Thyroid gland (tissue), 4 donors: ENCODE results near the gene SLC23A2. TPM values are rescaled to one million over a fixed set of nuclear protein-coding genes. Genes with fewer than 3 reads are reported as not detected.

ENCODE experiments used
- DNase-seq, 2 donors: peaks; one replicate each; pipeline ENCODE4 v3.0.0-alpha.2; 2019
- H3K27ac ChIP-seq, 3 donors: fragments of 200-600 bp; sonication (generic); 1 replicate in 2 of 3; 2 replicates in 1 of 3; pipeline ENCODE4 v1.5.1; 2016 to 2019; ENCODE audit warnings: mild to moderate bottlenecking in 1 of 3, moderate library complexity in 1 of 3
- H3K27me3 ChIP-seq: fragments of 200-600 bp; sonication (generic); one replicate; pipeline ENCODE4 v1.5.1; 2019
- H3K36me3 ChIP-seq, 2 donors: fragments of 200-600 bp; sonication (generic); one replicate each; pipeline ENCODE4 v1.5.1; 2016 to 2019
- H3K4me1 ChIP-seq, 2 donors: fragments of 200-600 bp; sonication (generic); one replicate each; pipeline ENCODE4 v1.5.1; 2017 to 2019
- H3K4me3 ChIP-seq, 3 donors: fragments of 200-600 bp; sonication (generic); replicated peaks in 1 of 3; 1 replicate in 2 of 3; 2 replicates in 1 of 3; pipeline ENCODE4 v1.5.1; 2016; ENCODE audit warnings: mild to moderate bottlenecking in 1 of 3
- H3K9me3 ChIP-seq: fragments of 200-600 bp; sonication (generic); one replicate; pipeline ENCODE4 v1.5.1; 2017
- CTCF ChIP-seq, 6 experiments: fragments of 200-600 bp in 3 of 6; fragments of 450-650 bp in 3 of 6; sonication (generic) in 3 of 6; IDR thresholded peaks; one replicate each; pipeline ENCODE4 v1.5.1; 2016 to 2019; ENCODE audit warnings: antibody characterized with exemption in 6 of 6, mild to moderate bottlenecking in 2 of 6, inconsistent platforms in 1 of 6, moderate library complexity in 1 of 6
- POLR2A ChIP-seq, 2 donors: fragments of 450-650 bp; IDR thresholded peaks; one replicate each; pipeline ENCODE4 v1.6.1; 2017; ENCODE audit warnings: antibody characterized with exemption in 2 of 2, mild to moderate bottlenecking in 2 of 2, moderate library complexity in 1 of 2
- WGBS, 2 donors: methylation state at CpG; one replicate each; pipeline ENCODE4 v1.1.5; 2017; 5-methylcytosine and 5-hydroxymethylcytosine counted together
- intact Hi-C: fragments of 100-400 bp; cut with DNase I; formaldehyde crosslinking; loops from one replicate; pipeline ENCODE4 v1.15.1; 2023
- total RNA-seq, 4 donors: library from RNA; depleted of rRNA; stranded (reverse); fragments of >200 nt; gene quantifications; one replicate each; pipeline ENCODE4 v1.2.3, GENCODE V29; 2016

SLC23A2 gene
- total RNA-seq, 4 donors from 2014 or later = 36.3 to 67.1 (median 53.7) TPM

DNA sequence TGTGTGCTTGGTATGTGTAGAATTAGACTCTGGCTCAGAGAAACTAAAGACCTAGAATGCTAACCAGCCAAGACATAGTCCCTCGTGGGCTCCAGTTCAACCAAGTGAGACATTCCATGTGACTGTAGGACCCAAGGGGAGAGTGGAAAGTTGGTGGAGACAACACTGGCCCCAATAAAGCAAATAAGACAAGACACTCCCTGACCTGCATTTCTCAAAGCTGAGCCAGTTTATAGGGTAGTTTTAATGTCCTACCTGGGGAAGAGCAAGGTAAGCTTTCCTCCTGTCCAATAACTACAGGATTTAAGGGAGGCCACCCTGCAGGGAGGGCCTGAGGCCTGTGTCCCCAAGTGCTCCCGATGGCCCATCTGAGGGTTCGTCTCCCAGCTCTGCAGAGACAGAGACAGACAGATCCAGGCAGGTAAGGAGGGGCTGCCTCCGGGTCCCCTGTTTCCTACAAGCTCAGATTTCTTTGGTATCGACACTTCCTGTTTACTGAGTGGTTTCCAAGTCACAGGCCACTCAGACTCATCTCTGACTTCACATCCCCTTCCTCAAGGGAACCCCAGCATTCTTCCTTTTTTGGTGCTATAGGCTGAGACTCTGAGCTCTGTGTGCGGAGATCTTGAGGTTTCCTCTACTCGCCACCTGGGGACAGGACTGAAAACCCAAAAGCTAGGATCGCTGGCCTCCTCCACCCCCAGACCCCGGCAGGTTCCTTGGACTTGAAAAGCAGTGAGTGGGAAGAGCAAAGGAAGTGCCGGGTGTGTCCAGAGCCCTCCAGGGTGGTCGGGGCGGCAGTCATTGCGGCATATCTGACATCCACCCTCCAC lies 187.2 kb downstream of the SLC23A2 start:
- 49 to 66% methylated on average over 13 of the region's 13 CpGs for WGBS, 2 donors
- TF ChIP-seq CTCF (IDR thresholded peaks at IDR 0.05) (no peak), POLR2A (IDR thresholded peaks at IDR 0.05) (no peak)
- intact Hi-C loops = no loop called here
- no peak for DNase-seq
- peaks cover 0 to 16% of the 10 kb centered on the region in 2 donors for H3K4me1 ChIP-seq
- no peaks in the 10 kb centered on the region for H3K27me3 ChIP-seq
- H3K36me3 ChIP-seq = no peaks in the 10 kb centered on the region
- no peak overlapping the region for H3K4me3 ChIP-seq
- H3K27ac ChIP-seq = peak overlapping the region; percentile 32 to 66 (median 52)
- no peaks in the 10 kb centered on the region for H3K9me3 ChIP-seq

GRCh38 chr20:4813076-4813862 lies 188.0 kb downstream of the SLC23A2 start:
- peak overlapping the region; percentile 11 to 66 (median 52) for H3K27ac ChIP-seq
- peaks cover 0 to 16% of the 10 kb centered on the region in 2 donors for H3K4me1 ChIP-seq
- TF ChIP-seq CTCF (IDR thresholded peaks at IDR 0.05) = no peak
- no peak for TF ChIP-seq POLR2A (IDR thresholded peaks at IDR 0.05)
- intact Hi-C loops = no loop called here
- no peak overlapping the region for H3K4me3 ChIP-seq
- DNase-seq = no peak
- no peaks in the 10 kb centered on the region for H3K36me3 ChIP-seq
- H3K9me3 ChIP-seq = no peaks in the 10 kb centered on the region
- no peaks in the 10 kb centered on the region for H3K27me3 ChIP-seq
- WGBS, 2 donors = 63% methylated on average over 14 to 18 of the region's 22 CpGs

GRCh38 chr20:4812641-4813075 lies 188.7 kb downstream of the SLC23A2 start:
- TF ChIP-seq POLR2A (IDR thresholded peaks at IDR 0.05) (no peak), CTCF (IDR thresholded peaks at IDR 0.05) (no peak)
- Histone ChIP-seq H3K27me3 (no peaks in the 10 kb centered on the region), H3K4me1 (peaks cover 0 to 16% of the 10 kb centered on the region in 2 donors), H3K9me3 (no peaks in the 10 kb centered on the region), H3K36me3 (no peaks in the 10 kb centered on the region), H3K4me3 (no peak overlapping the region), H3K27ac (peak overlapping the region in 2 of 3 donors; percentile 52 to 66)
- intact Hi-C loops = no loop called here
- 81 to 89% methylated on average over 5 to 7 of the region's 7 CpGs for WGBS, 2 donors
- no peak for DNase-seq

DNA sequence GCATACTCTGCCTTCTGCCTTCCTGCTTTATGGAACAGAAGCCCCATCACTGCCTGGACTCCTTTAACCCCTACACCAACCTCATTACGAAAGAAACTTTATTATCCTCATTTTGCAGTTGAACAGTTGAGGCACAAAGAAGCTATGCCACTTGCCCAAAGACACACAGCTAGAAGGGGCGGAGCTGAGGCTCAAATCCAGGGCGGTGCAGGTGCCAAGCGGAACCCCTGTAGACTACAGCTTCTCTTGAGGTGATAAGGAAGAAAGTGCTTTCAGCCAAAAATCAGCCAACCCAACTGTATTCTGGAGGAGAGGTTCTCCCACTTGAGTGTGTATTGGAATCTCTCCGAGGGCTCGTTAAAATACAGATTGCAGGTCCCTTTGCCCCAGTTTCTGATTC lies 189.1 kb downstream of the SLC23A2 start:
- intact Hi-C loops = no loop called here
- Histone ChIP-seq H3K36me3 (no peaks in the 10 kb centered on the region), H3K27me3 (no peaks in the 10 kb centered on the region), H3K4me3 (no peak overlapping the region), H3K4me1 (peaks cover 0 to 16% of the 10 kb centered on the region in 2 donors), H3K9me3 (no peaks in the 10 kb centered on the region), H3K27ac (peak overlapping the region in 2 of 3 donors; percentile 52 to 66)
- 77 to 80% methylated on average over 6 of the region's 6 CpGs for WGBS, 2 donors
- no peak for DNase-seq
- TF ChIP-seq CTCF (IDR thresholded peaks at IDR 0.05) (no peak), POLR2A (IDR thresholded peaks at IDR 0.05) (no peak)
